Gastroesophageal sphincter (tissue), 4 donors: ENCODE data around the gene PRDM16. TPM values are rescaled to one million over a fixed set of nuclear protein-coding genes. Genes with fewer than 3 reads are reported as not detected.
A peak's percentile ranks its signal among the peaks of the same experiment; 100 is the strongest.

Experiments used
- ATAC-seq: fragments of 150-250 bp; one replicate; pipeline ENCODE4 v1.9.1; 2016; ENCODE audit warnings: mild to moderate bottlenecking, moderate library complexity
- H3K27ac ChIP-seq, 4 donors: fragments of 200-600 bp; sonication (generic) in 3 of 4; 1 replicate in 3 of 4; 2 replicates in 1 of 4; pipeline ENCODE4 v1.5.1; 2016 to 2019
- H3K27me3 ChIP-seq: fragments of 200-600 bp; sonication (generic); one replicate; pipeline ENCODE4 v1.5.1; 2019
- H3K36me3 ChIP-seq, 2 donors: fragments of 200-600 bp; sonication (generic); one replicate each; pipeline ENCODE4 v1.5.1; 2019; ENCODE audit warnings: control low read depth in 1 of 2
- H3K4me1 ChIP-seq, 3 donors: fragments of 200-600 bp; sonication (generic); 1 replicate in 2 of 3; 2 replicates in 1 of 3; pipeline ENCODE4 v1.5.1; 2016 to 2019; ENCODE audit warnings: control low read depth in 2 of 3
- H3K4me3 ChIP-seq, 2 donors: fragments of 200-600 bp; sonication (generic); one replicate each; pipeline ENCODE4 v1.5.1; 2019; ENCODE audit warnings: mild to moderate bottlenecking in 1 of 2, moderate library complexity in 1 of 2
- H3K9me3 ChIP-seq, 3 donors: fragments of 200-600 bp; sonication (generic); one replicate each; pipeline ENCODE4 v1.5.1; 2017 to 2019; ENCODE audit warnings: control low read depth in 2 of 3
- EP300 ChIP-seq: sonication (generic); formaldehyde crosslinking; IDR thresholded peaks from one replicate; pipeline ENCODE4 v1.6.1; 2017; ENCODE audit warnings: antibody characterized with exemption, mild to moderate bottlenecking
- POLR2A ChIP-seq, 2 donors: fragments of 450-650 bp; IDR thresholded peaks; one replicate each; pipeline ENCODE4 v1.6.1; 2017; ENCODE audit warnings: antibody characterized with exemption in 2 of 2, mild to moderate bottlenecking in 2 of 2, moderate library complexity in 1 of 2
- POLR2AphosphoS5 ChIP-seq: sonication (generic); formaldehyde crosslinking; IDR thresholded peaks from one replicate; pipeline ENCODE4 v1.6.1; 2017; ENCODE audit warnings: antibody characterized with exemption
- WGBS, 2 donors: methylation state at CpG; one replicate each; pipeline ENCODE4 v1.1.5; 2018; ENCODE audit warnings: low coverage in 1 of 2; 5-methylcytosine and 5-hydroxymethylcytosine counted together
- total RNA-seq, 4 donors: library from RNA; depleted of rRNA; stranded (reverse); fragments of >200 nt; gene quantifications; one replicate each; pipeline ENCODE4 v1.1.0, GENCODE V29; 2016
- TF ChIP-seq, protein P1 (sequence below), 4 experiments: fragments of 200-600 bp in 2 of 4; fragments of 450-650 bp in 2 of 4; sonication (generic) in 1 of 4; IDR thresholded peaks; one replicate each; pipeline ENCODE4 v1.5.1; 2017 to 2019; ENCODE audit warnings: antibody characterized with exemption in 4 of 4, mild to moderate bottlenecking in 2 of 4, moderate library complexity in 2 of 4

Gene PRDM16
- total RNA-seq, 4 donors from 2014 or later, result 1.1 to 3.4 (median 1.6) TPM

DNA sequence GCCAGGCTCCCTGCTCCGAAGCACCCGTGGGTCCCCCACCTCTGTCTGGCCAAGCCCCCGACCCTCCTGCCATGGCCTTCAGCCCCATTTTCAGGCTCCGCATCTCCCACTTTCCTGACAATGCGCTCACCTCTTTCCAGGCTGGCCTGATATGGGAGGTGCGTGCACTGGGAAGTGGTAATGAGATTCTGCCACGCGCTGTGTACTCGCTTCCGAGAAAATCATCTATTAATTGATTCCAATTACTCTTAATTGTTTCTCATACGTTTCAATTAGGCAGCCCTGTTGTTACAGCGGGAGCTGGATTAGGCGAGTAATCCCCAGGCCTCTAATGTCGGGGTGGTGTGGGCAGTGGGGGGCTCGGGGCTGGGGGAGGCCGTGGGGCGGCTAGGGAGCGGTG, 263.0 kb downstream of the PRDM16 start:
- no peaks in the 10 kb centered on the region for H3K36me3 ChIP-seq
- peaks cover 0 to 9% (median 0%) of the 10 kb centered on the region in 3 donors for H3K4me1 ChIP-seq
- no peak for TF ChIP-seq EP300
- TF ChIP-seq, protein P1, sequence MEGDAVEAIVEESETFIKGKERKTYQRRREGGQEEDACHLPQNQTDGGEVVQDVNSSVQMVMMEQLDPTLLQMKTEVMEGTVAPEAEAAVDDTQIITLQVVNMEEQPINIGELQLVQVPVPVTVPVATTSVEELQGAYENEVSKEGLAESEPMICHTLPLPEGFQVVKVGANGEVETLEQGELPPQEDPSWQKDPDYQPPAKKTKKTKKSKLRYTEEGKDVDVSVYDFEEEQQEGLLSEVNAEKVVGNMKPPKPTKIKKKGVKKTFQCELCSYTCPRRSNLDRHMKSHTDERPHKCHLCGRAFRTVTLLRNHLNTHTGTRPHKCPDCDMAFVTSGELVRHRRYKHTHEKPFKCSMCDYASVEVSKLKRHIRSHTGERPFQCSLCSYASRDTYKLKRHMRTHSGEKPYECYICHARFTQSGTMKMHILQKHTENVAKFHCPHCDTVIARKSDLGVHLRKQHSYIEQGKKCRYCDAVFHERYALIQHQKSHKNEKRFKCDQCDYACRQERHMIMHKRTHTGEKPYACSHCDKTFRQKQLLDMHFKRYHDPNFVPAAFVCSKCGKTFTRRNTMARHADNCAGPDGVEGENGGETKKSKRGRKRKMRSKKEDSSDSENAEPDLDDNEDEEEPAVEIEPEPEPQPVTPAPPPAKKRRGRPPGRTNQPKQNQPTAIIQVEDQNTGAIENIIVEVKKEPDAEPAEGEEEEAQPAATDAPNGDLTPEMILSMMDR (IDR thresholded peaks at IDR 0.05), result no peak
- TF ChIP-seq POLR2A (IDR thresholded peaks at IDR 0.05), result no peak
- no peak for ATAC-seq
- H3K9me3 ChIP-seq, result no peaks in the 10 kb centered on the region
- WGBS, 2 donors, result 80 to 100% methylated on average over 1 to 12 of the region's 18 CpGs
- H3K27ac ChIP-seq, result no peak overlapping the region
- peaks cover 18% of the 10 kb centered on the region for H3K27me3 ChIP-seq
- H3K4me3 ChIP-seq, result no peak overlapping the region

DNA sequence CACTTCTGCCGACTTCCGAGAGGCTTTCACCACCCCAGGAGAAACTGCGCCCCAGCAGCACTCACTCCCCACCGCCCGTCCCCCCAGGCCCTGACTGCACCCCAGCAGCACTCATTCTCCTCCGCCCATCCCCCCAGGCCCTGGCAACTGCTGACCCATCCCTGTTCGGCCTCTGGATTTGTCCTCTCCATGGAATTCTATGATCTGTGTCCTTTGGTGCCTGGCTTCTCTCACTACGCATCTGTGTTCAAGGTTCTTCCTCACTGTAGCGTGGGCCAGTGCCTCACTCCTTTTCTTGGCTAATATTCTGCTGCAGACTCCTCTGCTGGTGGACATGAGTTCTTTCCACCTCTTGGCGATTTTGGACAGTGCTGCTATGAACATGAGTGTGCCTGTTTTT, 263.7 kb downstream of the PRDM16 start:
- WGBS, 2 donors, result 75 to 80% methylated on average over 2 to 6 of the region's 10 CpGs
- Histone ChIP-seq H3K9me3 (no peaks in the 10 kb centered on the region), H3K27ac (no peak overlapping the region), H3K27me3 (peaks cover 18% of the 10 kb centered on the region), H3K4me1 (peaks cover 0 to 9% (median 0%) of the 10 kb centered on the region in 3 donors), H3K4me3 (no peak overlapping the region), H3K36me3 (no peaks in the 10 kb centered on the region)
- ATAC-seq, result no peak
- no peak for TF ChIP-seq EP300
- TF ChIP-seq POLR2A (IDR thresholded peaks at IDR 0.05), result no peak
- no peak for TF ChIP-seq POLR2AphosphoS5
- TF ChIP-seq, protein P1 (IDR thresholded peaks at IDR 0.05), result no peak

GRCh38 chr1:3333903-3334302, 264.9 kb downstream of the PRDM16 start:
- no peaks in the 10 kb centered on the region for H3K9me3 ChIP-seq
- peaks cover 0 to 9% (median 0%) of the 10 kb centered on the region in 3 donors for H3K4me1 ChIP-seq
- H3K27me3 ChIP-seq, result peaks cover 20% of the 10 kb centered on the region
- H3K27ac ChIP-seq, result peak overlapping the region in 2 of 4 donors; percentile 22
- ATAC-seq, result no peak
- TF ChIP-seq POLR2AphosphoS5 (peak; percentile 40), POLR2A (IDR thresholded peaks at IDR 0.05) (no peak), EP300 (no peak)
- H3K4me3 ChIP-seq, result no peak overlapping the region
- WGBS, 2 donors, result 57 to 60% methylated on average over 1 to 5 of the region's 9 CpGs
- H3K36me3 ChIP-seq, result no peaks in the 10 kb centered on the region

DNA sequence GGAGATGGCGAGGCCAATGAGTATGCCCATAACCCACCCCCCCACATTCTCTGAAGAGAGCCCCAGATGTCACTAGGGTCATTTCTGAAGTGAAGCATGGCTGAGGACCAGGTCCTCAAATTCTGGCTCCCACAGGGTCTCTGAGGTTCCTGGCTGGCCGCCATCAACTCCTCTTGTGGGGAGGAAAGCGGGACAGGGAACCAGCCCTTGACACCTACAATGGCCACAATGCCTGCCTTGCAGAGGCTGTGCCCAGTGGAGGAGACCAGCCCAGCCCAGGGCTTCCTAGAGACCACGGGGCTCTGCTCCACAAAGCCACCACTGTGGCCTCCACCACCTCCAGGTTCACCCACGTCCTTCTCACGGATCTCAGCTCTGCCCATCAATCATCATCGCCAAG, 265.4 kb downstream of the PRDM16 start:
- Histone ChIP-seq H3K4me3 (no peak overlapping the region), H3K27me3 (peaks cover 25% of the 10 kb centered on the region), H3K9me3 (no peaks in the 10 kb centered on the region), H3K27ac (peak overlapping the region in 2 of 4 donors; percentile 22), H3K36me3 (no peaks in the 10 kb centered on the region), H3K4me1 (peaks cover 0 to 9% (median 0%) of the 10 kb centered on the region in 3 donors)
- TF ChIP-seq, protein P1 (IDR thresholded peaks at IDR 0.05), result no peak
- no peak for TF ChIP-seq POLR2A (IDR thresholded peaks at IDR 0.05)
- no peak for TF ChIP-seq EP300
- no peak for TF ChIP-seq POLR2AphosphoS5
- no peak for ATAC-seq
- WGBS, 2 donors, result 20% methylated on average over 1 of the region's 7 CpGs; no CpG with 5 or more reads in 1 of the 2 donors

GRCh38 chr1:3335754-3336640, 267.0 kb downstream of the PRDM16 start:
- Histone ChIP-seq H3K36me3 (no peaks in the 10 kb centered on the region), H3K4me3 (no peak overlapping the region), H3K4me1 (peaks cover 0 to 9% (median 0%) of the 10 kb centered on the region in 3 donors), H3K27me3 (peaks cover 40% of the 10 kb centered on the region), H3K27ac (no peak overlapping the region), H3K9me3 (no peaks in the 10 kb centered on the region)
- 70 to 87% methylated on average over 6 to 7 of the region's 15 CpGs for WGBS, 2 donors
- no peak for TF ChIP-seq POLR2AphosphoS5
- TF ChIP-seq, protein P1 (IDR thresholded peaks at IDR 0.05), result no peak
- no peak for TF ChIP-seq POLR2A (IDR thresholded peaks at IDR 0.05)
- TF ChIP-seq EP300, result no peak
- no peak for ATAC-seq
